Pancreas (tissue), 10 donors: ENCODE measurements around the gene COL9A2. TPM values are rescaled to one million over a fixed set of nuclear protein-coding genes. Genes with fewer than 3 reads are reported as not detected.

ENCODE experiments used
- ATAC-seq, 4 donors: fragments of 200-7000 bp; cut with Tn5 transposase; one replicate each; pipeline versions ENCODE4 v1.8.0 to v1.9.1; 2020; ENCODE audit warnings: mild to moderate bottlenecking in 4 of 4, moderate library complexity in 4 of 4
- DNase-seq, 6 donors: peaks; one replicate each; pipeline ENCODE4 v3.0.0-alpha.2; 2020
- FAIRE-seq: peaks from 2 replicates; lab custom pipeline; 2012; peaks lifted over from hg19 to GRCh38; lab: Jason Lieb, UNC
- H3K27ac ChIP-seq, 4 donors: fragments of 200-600 bp; sonication (generic); 1 replicate in 3 of 4; 2 replicates in 1 of 4; pipeline versions ENCODE4 v1.5.0 to v1.8.0; 2020
- H3K27me3 ChIP-seq, 4 donors: fragments of 200-600 bp; one replicate each; pipeline ENCODE4 v1.8.0; 2021
- H3K36me3 ChIP-seq, 3 donors: fragments of 200-600 bp; sonication (generic) in 1 of 3; one replicate each; pipeline versions ENCODE4 v1.5.0 to v1.8.0; 2020 to 2021
- H3K4me1 ChIP-seq, 3 donors: fragments of 200-600 bp; one replicate each; pipeline ENCODE4 v1.8.0; 2021
- H3K4me3 ChIP-seq, 4 donors: fragments of 200-600 bp; sonication (generic) in 2 of 4; one replicate each; pipeline versions ENCODE4 v1.5.0 to v1.8.0; 2020 to 2021
- H3K9me3 ChIP-seq, 4 donors: fragments of 200-600 bp; one replicate each; pipeline ENCODE4 v1.8.0; 2021
- CTCF ChIP-seq, 4 donors: fragments of 200-600 bp; sonication (generic) in 3 of 4; IDR thresholded peaks; one replicate each; pipeline versions ENCODE4 v1.5.0 to v1.8.0; 2021; ENCODE audit warnings: antibody characterized with exemption in 4 of 4
- WGBS, 2 donors: extraction: QIAGEN DNeasy Blood & Tissue Kit; methylation state at CpG; one replicate each; pipeline ENCODE4 v1.1.7; 2013; 5-methylcytosine and 5-hydroxymethylcytosine counted together
- intact Hi-C, 3 donors: fragments of 100-400 bp; cut with DNase I; formaldehyde crosslinking; loops; one replicate each; pipeline versions ENCODE4 v1.11.1 to v1.14.2; 2022
- polyA plus RNA-seq, 2 donors: library from polyadenylated mRNA; stranded (reverse); fragments of 200-250 nt; gene quantifications; one replicate each; pipeline ENCODE4 v1.2.3, GENCODE V29; 2013
- total RNA-seq, 6 donors: library from RNA; stranded (reverse); fragmentation: NEBNext Ultra II Directional in 4 of 6; extraction: Animal tissue kit (Norgen Biotek cat#: 25700) in 4 of 6; gene quantifications; one replicate each; pipeline versions ENCODE4 v1.2.1 to v1.2.4, GENCODE V29; 2021 to 2023
- donor health status: healthy with polysubstance abuse.
- donor health status: DM: no; HTN: no; CAD: no; lungs with moderate emphysema.
- donor health status: DM: no; HTN: no; CAD: no.
- donor health status: control.
- donor health status: control.
- donor health status: Bipolar disorder and iron deficiency.
- donor health status: DM: yes; HTN: yes; CAD: no.
- donor health status: DM: no; HTN: no; CAD: no.
- donor health status: DM: no; HTN: no; CAD: no.
- donor health status: DM: yes; HTN: yes; CAD: no.

COL9A2 gene
- total and polyA plus RNA-seq, 8 donors, result 0.55 to 10.9 (median 2.1) TPM

DNA sequence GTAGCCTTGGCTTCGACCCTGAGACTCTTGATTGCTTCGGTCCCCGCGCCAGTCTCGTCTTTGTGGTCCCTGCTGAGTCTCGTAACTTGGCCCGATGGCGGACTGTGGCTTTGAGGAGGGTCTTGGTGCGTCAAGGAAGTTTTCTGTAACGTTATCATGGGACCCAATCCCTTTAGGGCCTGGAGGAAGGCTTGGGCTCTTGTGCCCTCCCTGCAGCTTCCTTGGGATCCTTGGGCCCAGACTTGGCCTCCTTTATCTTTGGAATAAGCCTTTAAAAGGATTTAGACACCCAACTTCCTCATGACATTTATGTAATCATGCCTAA is 58.7 kb downstream of the COL9A2 start:
- no peak for TF ChIP-seq CTCF (IDR thresholded peaks at IDR 0.05)
- WGBS, 2 donors, result 0 to 1% methylated on average over 10 of the region's 10 CpGs
- DNase-seq (no peak), FAIRE-seq (no peak), ATAC-seq (peak in 1 of 4 donors; percentile 1)
- Histone ChIP-seq H3K9me3 (no peaks in the 10 kb centered on the region), H3K27me3 (no peaks in the 10 kb centered on the region), H3K36me3 (peaks cover 0 to 11% (median 0%) of the 10 kb centered on the region in 3 donors), H3K4me1 (peaks cover 6 to 12% (median 12%) of the 10 kb centered on the region in 3 donors), H3K4me3 (peak overlapping the region; percentile 59 to 83 (median 75)), H3K27ac (peak overlapping the region; percentile 63 to 96 (median 90))
- intact Hi-C loops, result no loop called here

DNA sequence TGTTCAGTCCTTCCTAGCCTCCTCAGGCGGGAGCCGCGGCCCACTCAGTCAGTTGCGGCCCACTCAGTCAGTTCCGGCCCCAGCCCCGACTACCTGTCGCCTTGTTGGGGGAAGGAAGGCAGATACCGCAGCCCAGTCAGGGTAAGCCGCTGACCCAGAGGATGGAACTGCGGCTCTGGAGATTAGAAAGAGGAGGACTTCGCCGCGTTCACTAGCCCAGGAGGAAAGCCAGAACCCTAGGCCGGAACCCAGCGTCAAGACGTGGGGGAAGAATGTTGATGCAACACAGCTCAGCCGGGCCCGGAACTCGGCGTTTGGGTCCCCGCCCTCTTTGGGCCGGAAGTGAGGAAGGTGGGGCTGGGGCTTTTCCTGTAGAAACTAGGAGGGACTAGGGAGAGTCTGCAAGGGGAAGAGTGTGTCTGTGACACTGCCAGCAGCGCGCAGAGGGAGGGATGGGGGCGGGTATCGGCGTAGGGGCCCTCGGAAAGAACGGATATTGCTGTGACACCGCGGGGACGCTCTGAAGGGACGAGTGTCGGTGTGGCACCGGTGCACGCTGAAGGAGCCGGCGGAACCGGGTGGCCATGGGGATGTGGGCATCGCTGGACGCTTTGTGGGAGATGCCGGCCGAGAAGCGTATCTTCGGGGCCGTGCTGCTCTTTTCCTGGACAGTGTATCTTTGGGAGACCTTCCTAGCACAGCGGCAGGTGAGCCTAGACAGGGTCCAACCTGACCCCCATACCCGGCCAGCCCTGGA is 59.2 kb downstream of the COL9A2 start, which contains the start of gene ZMPSTE24:
ZMPSTE24 (plus strand) TSS at position 549 of the 757 bp plus-strand sequence; CDS start at position 585, 36 bp downstream.
- peaks cover 6 to 12% (median 12%) of the 10 kb centered on the region in 3 donors for H3K4me1 ChIP-seq
- peak; percentile 97 to 99 (median 98) for ATAC-seq
- intact Hi-C loops, result no loop called here
- no peaks in the 10 kb centered on the region for H3K27me3 ChIP-seq
- 0% methylated on average over 48 of the region's 48 CpGs for WGBS, 2 donors
- peak within 1 kb of the TSS; percentile 59 to 83 (median 75) for H3K4me3 ChIP-seq
- H3K9me3 ChIP-seq, result no peaks in the 10 kb centered on the region
- H3K27ac ChIP-seq, result peak within 1 kb of the TSS; percentile 86 to 96 (median 90)
- DNase-seq, result peak; percentile 92 to 98 (median 96)
- peaks cover 0 to 5% (median 0%) of the 10 kb centered on the region in 3 donors for H3K36me3 ChIP-seq
- peak; percentile 67 for FAIRE-seq
- TF ChIP-seq CTCF (IDR thresholded peaks at IDR 0.05), result no peak

DNA sequence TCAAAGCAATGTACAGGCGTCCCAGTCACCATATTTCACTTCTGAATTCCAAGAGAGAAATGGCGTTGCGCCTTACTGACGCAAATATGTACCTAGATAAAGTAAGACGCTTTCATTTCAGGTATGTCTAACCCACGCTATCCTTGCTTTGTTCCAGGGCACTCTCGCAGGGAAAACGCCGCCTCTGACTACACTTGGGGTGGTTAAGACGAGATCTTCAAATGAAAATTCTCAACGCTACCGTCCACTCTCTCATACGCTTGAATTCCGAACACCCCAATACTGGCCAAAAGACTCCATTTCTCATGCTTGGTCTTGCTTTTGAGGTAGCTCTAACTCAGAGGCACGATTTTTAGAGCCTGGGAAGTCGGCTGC is 59.8 kb downstream of the COL9A2 start:
- Histone ChIP-seq H3K36me3 (no peaks in the 10 kb centered on the region), H3K27ac (peak overlapping the region; percentile 86 to 96 (median 90)), H3K4me1 (peaks cover 6 to 12% (median 12%) of the 10 kb centered on the region in 3 donors), H3K9me3 (no peaks in the 10 kb centered on the region), H3K4me3 (peak overlapping the region; percentile 59 to 83 (median 75)), H3K27me3 (no peaks in the 10 kb centered on the region)
- peak in 1 of 6 donors; percentile 33 for DNase-seq
- TF ChIP-seq CTCF (IDR thresholded peaks at IDR 0.05), result no peak
- intact Hi-C loops, result no loop called here
- peak; percentile 8 to 25 (median 18) for ATAC-seq
- no peak for FAIRE-seq
- WGBS, 2 donors, result 0 to 1% methylated on average over 16 of the region's 16 CpGs

DNA sequence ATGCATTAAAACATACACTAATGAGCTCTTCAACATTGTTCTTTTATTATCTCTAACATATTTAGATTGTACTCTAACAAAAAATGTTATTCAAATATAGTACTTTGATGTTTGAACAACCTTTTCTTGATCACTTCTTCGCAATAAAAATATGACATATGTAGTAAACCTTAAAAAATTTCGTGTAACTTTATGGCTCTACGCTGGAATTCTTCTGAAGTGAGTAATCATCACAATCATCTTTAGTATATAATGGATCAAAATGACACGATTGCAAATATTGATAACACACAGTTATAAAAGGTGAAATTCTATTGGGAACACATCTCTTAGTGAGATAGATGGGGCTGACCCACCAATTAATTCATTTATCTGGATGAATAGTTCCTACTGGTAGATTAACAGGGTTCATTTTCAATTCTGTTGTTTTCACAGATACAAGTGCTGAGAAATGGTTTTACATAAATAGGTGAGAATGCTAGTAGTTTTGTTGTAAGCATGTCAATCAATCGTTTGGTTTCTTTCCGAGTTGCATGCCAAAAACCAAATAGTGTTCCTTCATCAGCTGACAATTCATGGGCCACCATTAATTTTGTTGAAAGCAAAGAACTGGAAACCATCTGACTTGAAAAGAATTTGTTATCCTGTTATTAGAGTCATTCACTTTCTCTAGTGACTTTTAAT is 60.5 kb downstream of the COL9A2 start:
- H3K9me3 ChIP-seq, result no peaks in the 10 kb centered on the region
- no peaks in the 10 kb centered on the region for H3K27me3 ChIP-seq
- peaks cover 6 to 12% (median 12%) of the 10 kb centered on the region in 3 donors for H3K4me1 ChIP-seq
- DNase-seq, result no peak
- no peak for TF ChIP-seq CTCF (IDR thresholded peaks at IDR 0.05)
- no peak for FAIRE-seq
- 44 to 50% methylated on average over 6 of the region's 6 CpGs for WGBS, 2 donors
- no peaks in the 10 kb centered on the region for H3K36me3 ChIP-seq
- peak overlapping the region in 3 of 4 donors; percentile 89 to 96 (median 92) for H3K27ac ChIP-seq
- H3K4me3 ChIP-seq, result peak overlapping the region; percentile 59 to 83 (median 75)
- ATAC-seq, result no peak
- intact Hi-C loops, result no loop called here
